ENCODE results near the gene SOCS6.

The SOCS6 gene

DNA sequence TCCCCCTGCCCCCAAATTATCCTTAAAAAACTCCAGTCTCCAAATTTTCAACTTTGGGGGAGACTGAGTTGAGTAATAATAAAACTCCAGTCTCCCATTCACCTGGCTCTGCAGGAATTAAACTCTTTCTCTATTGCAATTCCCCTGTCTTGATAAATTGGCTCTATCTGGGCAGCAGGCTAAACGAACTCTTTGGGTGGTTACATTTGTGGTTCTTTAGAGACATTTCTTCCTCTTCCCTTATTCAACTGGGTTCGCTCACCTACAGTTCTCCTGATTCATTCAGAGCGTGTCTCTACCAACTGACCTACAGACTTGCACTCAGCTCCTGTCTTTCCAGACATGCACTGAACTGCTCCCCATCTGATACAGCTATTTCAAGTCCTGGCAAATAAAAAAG lies 17.1 kb upstream of the SOCS6 start:
- DNase-seq (ENCODE audit: low read depth in 1 of 2, low spot score in 1 of 2), result no peak
- no peak for TF ChIP-seq JUND (IDR thresholded peaks at IDR 0.05; ENCODE audit: low read depth)
- in situ Hi-C loops (cut with HindIII; ENCODE audit: low pct_unique_long_range_greater_than_20kb, low sequenced_read_pairs), result no loop called here

DNA sequence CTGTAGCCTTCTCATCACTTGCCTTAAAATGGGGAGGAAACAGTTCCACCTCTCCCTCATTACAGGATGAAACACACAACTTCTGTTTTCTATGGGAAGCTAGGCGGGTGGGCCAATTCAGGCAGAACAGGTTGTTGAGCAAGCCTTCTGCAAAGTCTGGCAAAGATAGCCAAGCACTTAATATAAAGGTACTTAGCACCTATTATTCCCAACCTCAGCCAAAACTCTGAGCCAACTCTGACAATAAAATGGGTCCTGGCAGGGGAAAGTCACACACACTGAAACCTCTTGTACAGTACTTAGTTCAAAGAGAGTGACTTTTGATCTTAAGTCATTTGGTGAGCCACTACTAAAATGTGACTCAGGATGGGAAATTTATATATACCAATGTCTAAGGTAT lies 15.8 kb upstream of the SOCS6 start:
- TF ChIP-seq JUND (IDR thresholded peaks at IDR 0.05; ENCODE audit: low read depth), result no peak
- in situ Hi-C loops (cut with HindIII; ENCODE audit: low pct_unique_long_range_greater_than_20kb, low sequenced_read_pairs), result no loop called here
- no peak for DNase-seq (ENCODE audit: low read depth in 1 of 2, low spot score in 1 of 2)

DNA sequence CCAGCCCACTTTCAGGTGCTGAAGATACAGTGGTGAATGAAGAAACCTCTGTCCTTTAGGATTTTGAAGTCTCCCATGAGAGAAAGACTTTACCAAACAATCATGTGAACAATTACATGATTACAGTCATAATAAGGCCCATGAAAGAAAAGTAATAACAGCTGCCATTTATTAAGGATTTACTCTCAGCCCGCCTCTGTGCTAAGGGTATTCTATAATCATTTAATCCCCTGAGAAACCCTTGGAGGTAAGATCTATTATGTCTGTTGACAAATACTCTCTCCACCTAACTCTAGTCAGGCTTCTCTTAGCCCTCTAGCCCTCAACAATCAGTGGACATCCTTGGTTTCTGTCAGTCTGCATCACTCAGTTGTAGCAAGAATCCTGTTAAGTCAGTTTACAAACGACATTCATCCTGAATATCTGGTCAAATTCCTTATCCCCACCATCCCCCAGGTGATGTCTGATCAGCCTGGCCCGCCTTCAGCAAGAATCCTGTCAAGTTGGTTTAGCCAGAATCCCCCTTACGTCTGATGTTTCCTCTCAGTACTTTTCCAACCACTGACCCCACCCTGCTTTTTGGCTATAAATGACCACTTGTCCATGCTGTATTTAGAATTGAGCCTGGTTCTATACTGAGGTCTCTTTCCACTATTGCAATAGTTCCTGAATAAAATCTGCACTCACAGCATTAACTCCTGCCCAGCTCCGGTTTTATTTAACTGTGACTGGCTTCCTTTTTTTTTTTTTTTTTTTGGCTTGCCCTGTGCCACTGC lies 12.2 kb upstream of the SOCS6 start:
- TF ChIP-seq JUND (IDR thresholded peaks at IDR 0.05; ENCODE audit: low read depth), result no peak
- no peak for DNase-seq (ENCODE audit: low read depth in 1 of 2, low spot score in 1 of 2)
- in situ Hi-C loops (cut with HindIII; ENCODE audit: low pct_unique_long_range_greater_than_20kb, low sequenced_read_pairs), result no loop called here

DNA sequence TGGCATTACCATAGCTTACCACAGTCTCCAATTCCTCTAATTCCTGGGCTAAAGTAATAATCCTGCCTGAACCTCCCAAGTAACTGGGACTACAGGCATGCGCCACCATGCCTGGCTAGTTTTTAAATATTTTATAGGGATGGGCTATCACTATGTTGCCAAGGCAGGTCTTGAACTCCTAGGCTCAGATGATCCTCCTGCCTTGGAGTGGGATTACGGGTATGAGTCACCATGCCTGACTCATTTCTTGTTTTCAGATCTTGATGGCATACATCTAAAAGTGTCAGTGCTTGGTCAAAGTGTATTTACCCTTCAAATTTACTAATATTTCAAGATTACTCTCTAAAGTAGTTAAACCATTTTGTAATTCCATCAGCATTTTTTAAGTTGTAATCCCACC lies 9.4 kb upstream of the SOCS6 start:
- in situ Hi-C loops (cut with HindIII; ENCODE audit: low pct_unique_long_range_greater_than_20kb, low sequenced_read_pairs), result no loop called here
- DNase-seq (ENCODE audit: low read depth in 1 of 2, low spot score in 1 of 2), result no peak
- no peak for TF ChIP-seq JUND (IDR thresholded peaks at IDR 0.05; ENCODE audit: low read depth)

DNA sequence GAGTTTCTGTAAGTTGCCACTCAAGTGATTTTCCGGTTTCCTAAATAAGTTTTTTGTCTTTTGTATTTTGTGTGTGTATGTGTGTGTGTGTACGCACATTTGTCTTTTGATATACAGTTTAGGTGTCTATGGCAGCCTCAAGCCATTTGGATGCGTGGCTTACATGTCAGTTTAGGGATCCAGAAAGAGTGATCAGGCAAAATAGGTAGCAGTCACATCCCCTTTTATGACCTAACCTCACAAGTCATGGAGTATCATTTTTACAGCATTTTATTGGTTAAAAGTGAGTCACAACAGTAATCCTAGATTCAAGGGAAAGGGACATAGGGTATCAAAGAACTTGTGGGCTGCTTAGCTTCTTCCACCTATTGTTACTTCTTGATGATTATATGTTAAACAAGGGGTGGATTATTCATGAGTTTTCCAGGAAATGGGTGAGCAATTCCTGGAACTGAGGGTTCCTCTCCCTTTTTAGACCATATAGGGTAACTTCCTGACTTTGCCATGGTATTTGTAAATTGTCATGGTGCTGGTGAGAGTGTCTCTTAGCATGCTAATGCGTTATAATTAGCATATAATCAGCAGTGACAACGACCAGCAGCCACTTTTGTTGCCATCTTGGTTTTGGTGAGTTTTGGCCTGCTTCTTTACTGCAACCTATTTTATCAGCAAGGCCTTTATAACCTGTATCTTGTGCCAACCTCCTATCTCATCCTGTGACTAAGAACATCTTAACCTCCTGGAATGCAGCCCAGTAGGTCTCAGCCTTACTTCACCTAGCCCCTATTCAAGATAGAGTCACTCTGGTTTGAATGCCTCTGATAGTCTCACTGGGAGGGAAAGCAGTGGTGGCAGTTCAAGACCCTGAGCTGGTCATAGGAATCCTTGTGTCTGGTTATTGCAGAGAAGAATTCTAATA lies 8.6 kb upstream of the SOCS6 start:
- in situ Hi-C loops (cut with HindIII; ENCODE audit: low pct_unique_long_range_greater_than_20kb, low sequenced_read_pairs), result no loop called here
- DNase-seq (ENCODE audit: low read depth in 1 of 2, low spot score in 1 of 2), result no peak
- TF ChIP-seq JUND (IDR thresholded peaks at IDR 0.05; ENCODE audit: low read depth), result no peak

DNA sequence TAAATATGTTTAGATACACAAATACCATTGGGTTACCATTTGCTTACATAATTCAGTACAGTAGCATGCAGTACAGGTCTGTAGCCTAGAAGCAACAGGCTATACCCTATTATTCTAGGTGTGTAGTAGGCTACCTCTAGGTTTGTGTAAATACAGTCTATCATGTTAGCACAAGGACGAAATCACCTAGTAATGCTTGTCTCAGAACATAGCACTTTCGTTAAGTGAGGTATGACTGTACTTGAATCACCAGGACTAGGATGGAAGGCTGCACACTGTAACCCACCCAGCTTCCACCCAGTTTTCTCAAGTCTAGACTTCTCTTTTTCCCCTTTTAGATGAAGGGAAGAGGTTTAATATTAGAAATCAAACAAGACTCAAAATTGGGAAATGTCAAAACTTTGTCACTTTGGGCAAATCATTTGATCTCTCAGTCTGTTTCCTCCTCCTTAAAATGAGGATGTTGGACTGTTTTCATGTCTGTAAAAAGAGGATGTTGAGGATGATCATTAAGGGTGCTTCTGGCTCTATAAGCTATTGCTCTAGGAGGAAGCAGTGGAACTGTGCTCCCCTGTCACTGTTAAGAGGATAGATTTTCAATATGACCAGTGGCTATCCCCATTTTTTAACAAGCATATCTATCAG lies 3.7 kb upstream of the SOCS6 start:
- DNase-seq (ENCODE audit: low read depth in 1 of 2, low spot score in 1 of 2), result no peak
- TF ChIP-seq JUND (IDR thresholded peaks at IDR 0.05; ENCODE audit: low read depth), result no peak
- in situ Hi-C loops (cut with HindIII; ENCODE audit: low pct_unique_long_range_greater_than_20kb, low sequenced_read_pairs), result no loop called here

DNA sequence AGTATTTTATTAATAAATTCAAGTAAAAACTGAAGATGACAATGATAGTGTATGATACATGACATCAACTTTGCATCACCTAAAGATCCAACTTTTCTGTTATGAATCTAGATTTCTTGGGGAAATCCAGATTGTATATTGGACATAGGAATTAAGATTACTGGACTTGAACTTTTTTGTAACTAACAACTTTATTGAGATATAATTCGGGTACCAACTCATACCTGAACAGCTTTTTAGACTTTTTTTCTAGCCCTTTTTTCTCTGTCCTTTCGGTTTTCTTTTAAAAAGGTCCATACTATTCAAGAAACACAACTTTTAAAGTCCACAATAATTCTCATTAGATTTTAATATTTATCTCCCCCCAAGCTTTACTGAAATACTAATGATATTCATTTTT lies 1.1 kb upstream of the SOCS6 start:
- DNase-seq (ENCODE audit: low read depth in 1 of 2, low spot score in 1 of 2), result no peak
- in situ Hi-C loops (cut with HindIII; ENCODE audit: low pct_unique_long_range_greater_than_20kb, low sequenced_read_pairs), result no loop called here

DNA sequence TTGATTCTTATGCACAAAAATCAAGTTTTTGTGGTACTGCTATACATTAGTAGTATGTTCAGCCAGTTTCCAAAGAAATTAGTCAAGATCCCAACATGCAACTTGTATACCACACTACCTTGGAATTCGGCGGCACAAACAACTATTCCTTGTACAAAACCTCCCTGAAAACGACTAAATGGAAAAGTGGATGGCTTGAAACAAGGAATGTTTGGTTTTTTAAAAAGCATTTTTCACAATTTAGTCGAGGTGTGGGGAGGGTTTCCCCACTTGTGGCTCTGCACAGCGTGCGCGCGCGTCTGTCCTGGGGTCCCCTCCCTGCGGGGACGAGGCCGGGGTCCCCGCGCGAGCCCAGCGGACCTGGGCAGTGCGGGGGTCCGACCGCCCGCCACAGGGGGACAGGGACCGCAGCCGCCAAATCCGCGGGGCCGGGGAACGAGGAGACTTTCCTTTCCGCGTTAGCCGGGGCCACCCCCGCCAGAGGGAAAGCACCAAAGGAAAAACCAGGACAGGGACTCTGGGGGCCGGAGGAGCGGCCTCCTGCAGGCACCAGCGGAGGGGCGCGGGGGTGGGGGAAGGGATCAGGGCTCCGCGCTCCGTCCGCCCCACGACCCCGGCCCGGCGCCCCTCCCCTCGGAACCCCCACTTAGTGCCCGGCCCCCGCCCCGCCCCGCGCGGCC lies 534 bp upstream of the SOCS6 start:
- peak; percentile 25 to 39 for DNase-seq (ENCODE audit: low read depth in 1 of 2, low spot score in 1 of 2)
- TF ChIP-seq JUND (IDR thresholded peaks at IDR 0.05; ENCODE audit: low read depth), result no peak
- in situ Hi-C loops (cut with HindIII; ENCODE audit: low pct_unique_long_range_greater_than_20kb, low sequenced_read_pairs), result no loop called here

More for the DNA sequence above, 1.1 kb upstream of the SOCS6 start:
- no peak for TF ChIP-seq JUND (IDR thresholded peaks at IDR 0.05; ENCODE audit: low read depth)

DNA sequence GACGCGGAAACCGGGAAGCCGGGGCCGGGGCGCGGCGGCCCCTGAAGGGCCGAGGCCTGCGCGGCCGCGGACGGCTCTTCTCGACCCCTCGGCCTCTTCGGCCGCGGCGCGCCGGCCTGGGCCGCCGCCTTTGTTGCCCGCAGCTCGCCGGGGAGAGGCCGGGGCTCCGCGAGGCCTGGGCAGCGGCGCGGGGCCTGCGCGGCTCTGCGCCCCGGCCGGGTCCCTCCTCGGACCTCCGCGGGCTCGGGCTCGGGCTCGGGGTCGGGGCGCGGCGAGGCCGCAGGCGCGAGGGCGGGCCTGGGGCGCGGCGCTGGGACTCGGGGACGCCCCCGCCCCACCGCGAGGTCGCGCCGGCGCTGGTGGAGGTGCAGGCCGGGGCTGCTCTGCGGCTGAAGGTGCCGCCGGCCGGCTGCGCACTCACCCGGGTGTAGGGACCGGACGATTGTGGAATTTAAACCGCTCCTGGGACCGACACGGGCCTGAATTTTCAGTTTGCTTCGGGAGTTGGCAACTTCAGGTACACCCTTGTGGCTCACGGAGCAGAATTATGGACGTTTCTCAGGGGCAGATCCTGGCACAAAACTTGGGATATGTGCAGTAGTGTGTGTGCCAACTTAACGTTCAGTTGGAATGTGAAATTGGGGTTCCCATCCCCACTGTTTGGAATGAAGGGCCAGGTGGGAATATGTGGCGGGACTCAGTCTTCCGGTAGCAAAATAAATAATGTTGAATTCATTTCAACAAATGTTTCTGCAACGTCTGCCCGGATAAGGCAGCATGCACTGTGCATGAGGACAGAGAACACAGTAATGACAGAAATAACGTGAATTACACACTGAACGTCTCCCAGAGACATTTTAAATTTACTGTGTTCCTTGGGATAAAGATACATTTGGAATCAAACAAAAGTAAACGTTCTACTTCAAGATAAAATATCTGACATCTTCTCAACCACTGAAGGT lies 787 bp downstream of the SOCS6 start:
- in situ Hi-C loops (cut with HindIII; ENCODE audit: low pct_unique_long_range_greater_than_20kb, low sequenced_read_pairs), result no loop called here
- DNase-seq (ENCODE audit: low read depth in 1 of 2, low spot score in 1 of 2), result peak; percentile 19 to 22
- no peak for TF ChIP-seq JUND (IDR thresholded peaks at IDR 0.05; ENCODE audit: low read depth)

DNA sequence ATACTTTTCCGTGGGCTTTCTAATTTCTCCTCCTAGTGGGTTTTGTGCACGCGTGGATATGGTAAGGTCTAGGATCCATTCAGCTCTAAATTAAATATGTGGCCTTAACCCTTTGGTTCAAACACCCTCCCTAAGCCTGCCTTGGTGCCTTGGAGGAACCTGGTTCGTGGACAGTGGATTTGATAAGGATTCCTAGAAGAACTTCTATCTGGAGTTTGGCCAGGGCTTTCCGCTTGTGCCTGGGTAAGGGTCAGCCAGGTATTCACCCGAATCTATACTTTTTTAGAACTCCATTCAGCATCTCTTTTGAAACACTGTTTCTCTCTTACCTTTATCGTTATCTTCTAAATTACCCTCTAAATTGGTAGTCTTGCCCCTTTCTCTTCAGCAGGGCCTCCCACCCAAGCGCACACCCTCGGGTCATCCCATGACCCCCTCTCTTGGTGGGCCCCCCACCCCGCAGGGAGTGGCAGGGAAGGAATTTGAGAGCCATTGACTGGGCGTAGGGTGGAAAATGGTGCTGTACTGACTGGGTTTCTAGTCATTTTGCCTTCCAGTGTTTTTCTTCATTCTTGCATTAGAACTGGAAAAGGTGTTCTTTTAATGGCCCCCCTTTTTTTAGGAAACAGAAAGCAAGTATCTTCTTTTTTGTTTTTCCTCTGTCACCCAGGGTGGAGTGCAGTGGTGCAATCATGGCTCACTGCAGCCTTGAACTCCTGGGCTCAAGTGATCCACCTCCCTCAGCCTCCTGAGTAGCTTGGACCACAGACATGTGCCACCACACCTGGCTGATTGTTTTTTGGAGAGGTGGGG lies 1.8 kb downstream of the SOCS6 start:
- in situ Hi-C loops (cut with HindIII; ENCODE audit: low pct_unique_long_range_greater_than_20kb, low sequenced_read_pairs), result no loop called here
- no peak for TF ChIP-seq JUND (IDR thresholded peaks at IDR 0.05; ENCODE audit: low read depth)
- no peak for DNase-seq (ENCODE audit: low read depth in 1 of 2, low spot score in 1 of 2)

DNA sequence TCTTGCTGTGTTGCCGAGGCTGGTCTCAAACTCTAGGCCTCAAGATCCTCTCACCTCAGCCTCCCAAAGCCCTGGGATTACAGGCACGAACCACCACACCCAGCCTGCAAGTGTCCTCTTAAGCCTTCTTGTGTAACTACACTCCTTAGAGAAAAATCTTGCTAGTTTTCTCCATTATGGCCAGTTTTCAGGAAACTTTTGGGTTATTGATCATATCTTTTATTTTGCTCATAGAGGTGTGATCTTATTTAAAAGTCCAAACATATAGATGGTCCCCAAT lies 2.4 kb downstream of the SOCS6 start:
- TF ChIP-seq JUND (IDR thresholded peaks at IDR 0.05; ENCODE audit: low read depth), result no peak
- in situ Hi-C loops (cut with HindIII; ENCODE audit: low pct_unique_long_range_greater_than_20kb, low sequenced_read_pairs), result no loop called here
- DNase-seq (ENCODE audit: low read depth in 1 of 2, low spot score in 1 of 2), result no peak

All from T47D (cell line).